Adrenal gland (tissue), 5 donors: ENCODE measurements around the gene BUD31.

Source experiments
- CTCF ChIP-seq, 6 experiments: fragments of 450-650 bp in 4 of 6; fragments of 200-600 bp in 2 of 6; sonication (generic) in 1 of 6; IDR thresholded peaks; 1 replicate in 5 of 6; 2 replicates in 1 of 6; pipeline versions ENCODE4 v1.5.1 to v1.8.0; 2016 to 2021; ENCODE audit warnings: antibody characterized with exemption in 6 of 6, mild to moderate bottlenecking in 2 of 6, moderate library complexity in 1 of 6
- POLR2A ChIP-seq, 2 donors: fragments of 450-650 bp; IDR thresholded peaks; one replicate each; pipeline ENCODE4 v1.6.1; 2017; ENCODE audit warnings: antibody characterized with exemption in 2 of 2, mild to moderate bottlenecking in 2 of 2, moderate library complexity in 1 of 2
- donor health status: DM: no; HTN: no; CAD: no.

GRCh38 chr7:99447943-99448342, 39.2 kb downstream of the BUD31 start:
- TF ChIP-seq CTCF (IDR thresholded peaks at IDR 0.05) (peak in 1 of 6 experiments; percentile 15), POLR2A (IDR thresholded peaks at IDR 0.05) (no peak)
